Type B pancreatic cell (in vitro differentiated cells): ENCODE measurements around the gene SCN11A. TPM values are rescaled to one million over a fixed set of nuclear protein-coding genes. Genes with fewer than 3 reads are reported as not detected.

Experiments
- DNase-seq: peaks from one replicate; pipeline ENCODE4 v3.0.0; 2021; ENCODE audit warnings: mixed read lengths; ENCODE audit not compliant: unreplicated experiment; ENCODE audit errors: extremely low spot score
- H3K27ac Mint-ChIP-seq: 2 replicates; pipeline ENCODE4 v1.8.0; 2021; ENCODE audit warnings: mild to moderate bottlenecking, mixed read lengths
- H3K27me3 Mint-ChIP-seq: 2 replicates; pipeline ENCODE4 v1.8.0; 2021; ENCODE audit warnings: mixed read lengths
- H3K36me3 Mint-ChIP-seq: 2 replicates; pipeline ENCODE4 v1.8.0; 2021; ENCODE audit warnings: mixed read lengths
- H3K4me1 Mint-ChIP-seq: one replicate; pipeline ENCODE4 v1.8.0; 2021; ENCODE audit warnings: mixed read lengths; ENCODE audit not compliant: unreplicated experiment
- H3K4me3 Mint-ChIP-seq: 2 replicates; pipeline ENCODE4 v1.8.0; 2021; ENCODE audit warnings: mild to moderate bottlenecking, mixed read lengths
- H3K9me3 Mint-ChIP-seq: 2 replicates; pipeline ENCODE4 v1.8.0; 2021; ENCODE audit warnings: mixed read lengths
- total RNA-seq: library from RNA; stranded (reverse); gene quantifications from 2 replicates; pipeline ENCODE4 v1.2.1, GENCODE V29; 2021; ENCODE audit warnings: low replicate concordance
- TF ChIP-seq, protein P1 (sequence below): fragments of 200-600 bp; sonication (generic); conservative IDR thresholded peaks from 2 replicates; pipeline ENCODE4 v1.5.0; 2021; ENCODE audit warnings: antibody characterized with exemption, mild to moderate bottlenecking

Gene SCN11A
- total RNA-seq, 1 donor from 2014 or later = 1.4 TPM

DNA sequence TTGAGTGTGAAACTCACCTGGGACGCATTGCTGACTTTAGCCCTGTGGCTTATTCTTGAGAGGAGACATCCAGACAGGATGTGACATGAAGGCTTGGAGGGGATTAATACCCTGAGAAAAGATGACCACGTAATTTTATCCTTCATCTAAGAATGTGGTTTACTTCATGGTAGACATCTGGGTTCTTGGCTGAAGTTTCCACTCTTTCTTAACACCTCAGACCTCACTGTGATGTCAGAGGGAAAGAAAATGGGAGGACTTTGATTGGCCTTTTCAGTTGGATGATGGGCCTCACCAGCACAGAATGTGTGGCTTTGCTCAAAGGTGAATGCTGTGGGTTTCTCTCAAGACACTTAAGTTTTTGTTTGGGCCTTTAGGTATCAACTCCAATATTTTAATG is 39.2 kb upstream of the SCN11A start:
- Mint-ChIP-seq H3K36me3 (peaks cover 35% of the 10 kb centered on the region), H3K27me3 (no peaks in the 10 kb centered on the region), H3K4me1 (no peaks in the 10 kb centered on the region), H3K9me3 (no peaks in the 10 kb centered on the region), H3K4me3 (no peak overlapping the region), H3K27ac (no peak overlapping the region)
- no peak for DNase-seq
- TF ChIP-seq, protein P1, sequence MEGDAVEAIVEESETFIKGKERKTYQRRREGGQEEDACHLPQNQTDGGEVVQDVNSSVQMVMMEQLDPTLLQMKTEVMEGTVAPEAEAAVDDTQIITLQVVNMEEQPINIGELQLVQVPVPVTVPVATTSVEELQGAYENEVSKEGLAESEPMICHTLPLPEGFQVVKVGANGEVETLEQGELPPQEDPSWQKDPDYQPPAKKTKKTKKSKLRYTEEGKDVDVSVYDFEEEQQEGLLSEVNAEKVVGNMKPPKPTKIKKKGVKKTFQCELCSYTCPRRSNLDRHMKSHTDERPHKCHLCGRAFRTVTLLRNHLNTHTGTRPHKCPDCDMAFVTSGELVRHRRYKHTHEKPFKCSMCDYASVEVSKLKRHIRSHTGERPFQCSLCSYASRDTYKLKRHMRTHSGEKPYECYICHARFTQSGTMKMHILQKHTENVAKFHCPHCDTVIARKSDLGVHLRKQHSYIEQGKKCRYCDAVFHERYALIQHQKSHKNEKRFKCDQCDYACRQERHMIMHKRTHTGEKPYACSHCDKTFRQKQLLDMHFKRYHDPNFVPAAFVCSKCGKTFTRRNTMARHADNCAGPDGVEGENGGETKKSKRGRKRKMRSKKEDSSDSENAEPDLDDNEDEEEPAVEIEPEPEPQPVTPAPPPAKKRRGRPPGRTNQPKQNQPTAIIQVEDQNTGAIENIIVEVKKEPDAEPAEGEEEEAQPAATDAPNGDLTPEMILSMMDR = no peak

GRCh38 chr3:39088889-39089288 is 37.1 kb upstream of the SCN11A start:
- DNase-seq = no peak
- no peak overlapping the region for H3K27ac Mint-ChIP-seq
- no peaks in the 10 kb centered on the region for H3K9me3 Mint-ChIP-seq
- H3K4me3 Mint-ChIP-seq = no peak overlapping the region
- no peaks in the 10 kb centered on the region for H3K27me3 Mint-ChIP-seq
- H3K36me3 Mint-ChIP-seq = peaks cover 28% of the 10 kb centered on the region
- no peaks in the 10 kb centered on the region for H3K4me1 Mint-ChIP-seq
- TF ChIP-seq, protein P1 = no peak

DNA sequence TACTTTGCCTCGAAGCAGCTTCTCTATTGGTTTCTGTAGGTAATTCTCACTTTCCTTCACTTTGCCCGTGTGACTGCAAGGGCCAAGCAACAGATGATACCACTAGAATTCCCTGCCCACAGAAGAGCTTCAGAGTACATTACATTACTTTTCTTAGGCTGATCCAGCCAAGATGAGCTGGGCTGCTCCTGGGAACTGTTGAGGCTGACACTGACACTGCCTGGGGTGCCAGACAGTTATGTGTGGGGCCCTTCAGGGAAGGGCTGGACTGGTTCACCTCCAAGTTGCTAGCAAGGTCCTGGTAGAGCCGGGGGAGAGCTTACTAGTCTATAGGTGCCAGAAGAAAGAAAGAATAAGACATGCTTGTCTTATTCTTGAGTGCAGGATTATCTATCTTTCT is 36.7 kb upstream of the SCN11A start:
- Mint-ChIP-seq H3K27me3 (no peaks in the 10 kb centered on the region), H3K4me3 (no peak overlapping the region), H3K27ac (no peak overlapping the region), H3K9me3 (no peaks in the 10 kb centered on the region), H3K36me3 (peaks cover 26% of the 10 kb centered on the region), H3K4me1 (no peaks in the 10 kb centered on the region)
- no peak for DNase-seq
- TF ChIP-seq, protein P1 = no peak

- Mint-ChIP-seq H3K36me3 (peaks cover 36% of the 10 kb centered on the region), H3K4me3 (no peak overlapping the region), H3K27ac (no peak overlapping the region), H3K27me3 (no peaks in the 10 kb centered on the region), H3K9me3 (no peaks in the 10 kb centered on the region), H3K4me1 (no peaks in the 10 kb centered on the region)
- TF ChIP-seq, protein P1 = no peak
- no peak for DNase-seq
Observed at GRCh38 chr3:39086144-39086543, 34.4 kb upstream of the SCN11A start.

- H3K27me3 Mint-ChIP-seq = no peaks in the 10 kb centered on the region
- DNase-seq = no peak
- TF ChIP-seq, protein P1 = no peak
- no peak overlapping the region for H3K27ac Mint-ChIP-seq
- no peak overlapping the region for H3K4me3 Mint-ChIP-seq
- no peaks in the 10 kb centered on the region for H3K9me3 Mint-ChIP-seq
- H3K4me1 Mint-ChIP-seq = no peaks in the 10 kb centered on the region
- peaks cover 38% of the 10 kb centered on the region for H3K36me3 Mint-ChIP-seq
Observed at GRCh38 chr3:39082666-39083313, 31.0 kb upstream of the SCN11A start.
